Measurements from ENCODE around the gene SNAPIN. TPM values are rescaled to one million over a fixed set of nuclear protein-coding genes. Genes with fewer than 3 reads are reported as not detected.

SNAPIN gene
- total and polyA plus RNA-seq, 5 donors = 42.8 to 75.4 (median 54.9) TPM

GRCh38 chr1:153678519-153679336 lies 20.2 kb downstream of the SNAPIN start, which contains the start of gene NPR1:
NPR1 (plus strand) TSS chr1:153678688; CDS start chr1:153679109, 421 bp downstream.
- ATAC-seq (peak; percentile 87 to 91), DNase-seq (peak; percentile 89 to 94 (median 91))
- Histone ChIP-seq H3K4me1 (ENCODE audit: control insufficient read depth, insufficient read depth, low read length) (peaks cover 2% of the 10 kb centered on the region), H3K4me3 (ENCODE audit: low read length) (peak within 1 kb of the TSS; percentile 58), H3K27ac (ENCODE audit: low read length) (peak within 1 kb of the TSS; percentile 71), H3K27me3 (ENCODE audit: control insufficient read depth, insufficient read depth) (no peaks in the 10 kb centered on the region), H3K9me3 (ENCODE audit: control insufficient read depth, low read length) (no peaks in the 10 kb centered on the region)
- 1% methylated on average over 78 of the region's 78 CpGs for WGBS
- intact Hi-C loops (cut with DNase I) = loop anchor here (2.0 to 10.0 kb wide), 6 partner anchors 69 to 309 kb away; partner anchors contain the start of gene RAB13 (in 4 of the 4)

DNA sequence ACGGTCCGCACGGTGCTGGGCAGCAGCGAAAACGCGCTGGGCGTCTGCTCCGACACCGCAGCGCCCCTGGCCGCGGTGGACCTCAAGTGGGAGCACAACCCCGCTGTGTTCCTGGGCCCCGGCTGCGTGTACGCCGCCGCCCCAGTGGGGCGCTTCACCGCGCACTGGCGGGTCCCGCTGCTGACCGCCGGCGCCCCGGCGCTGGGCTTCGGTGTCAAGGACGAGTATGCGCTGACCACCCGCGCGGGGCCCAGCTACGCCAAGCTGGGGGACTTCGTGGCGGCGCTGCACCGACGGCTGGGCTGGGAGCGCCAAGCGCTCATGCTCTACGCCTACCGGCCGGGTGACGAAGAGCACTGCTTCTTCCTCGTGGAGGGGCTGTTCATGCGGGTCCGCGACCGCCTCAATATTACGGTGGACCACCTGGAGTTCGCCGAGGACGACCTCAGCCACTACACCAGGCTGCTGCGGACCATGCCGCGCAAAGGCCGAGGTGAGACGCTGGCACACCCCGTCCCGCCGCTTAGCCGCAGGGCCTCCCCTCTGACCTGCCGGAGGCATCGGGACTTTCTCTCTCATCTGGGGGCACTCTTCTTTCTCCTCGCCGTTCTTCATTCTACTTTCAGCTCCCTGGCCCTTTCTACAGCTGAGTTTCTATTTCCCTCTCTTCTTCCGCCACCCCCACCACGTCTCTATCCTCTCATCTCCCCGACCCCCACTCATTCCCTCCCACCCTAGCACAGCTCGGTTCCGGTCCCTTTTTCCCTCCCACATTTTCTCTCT lies 21.0 kb downstream of the SNAPIN start:
- DNase-seq (peak in 2 of 3 donors; percentile 70 to 77), ATAC-seq (peak; percentile 49 to 50)
- 2% methylated on average over 73 of the region's 73 CpGs for WGBS
- Histone ChIP-seq H3K27me3 (ENCODE audit: control insufficient read depth, insufficient read depth) (no peaks in the 10 kb centered on the region), H3K4me1 (ENCODE audit: control insufficient read depth, insufficient read depth, low read length) (peaks cover 2% of the 10 kb centered on the region), H3K4me3 (ENCODE audit: low read length) (peak overlapping the region; percentile 58), H3K9me3 (ENCODE audit: control insufficient read depth, low read length) (no peaks in the 10 kb centered on the region), H3K27ac (ENCODE audit: low read length) (peak overlapping the region; percentile 6)
- intact Hi-C loops (cut with DNase I) = loop anchor here (2.0 to 10.0 kb wide), 6 partner anchors 68 to 308 kb away; partner anchors contain the start of gene RAB13 (in 4 of the 4)

DNA sequence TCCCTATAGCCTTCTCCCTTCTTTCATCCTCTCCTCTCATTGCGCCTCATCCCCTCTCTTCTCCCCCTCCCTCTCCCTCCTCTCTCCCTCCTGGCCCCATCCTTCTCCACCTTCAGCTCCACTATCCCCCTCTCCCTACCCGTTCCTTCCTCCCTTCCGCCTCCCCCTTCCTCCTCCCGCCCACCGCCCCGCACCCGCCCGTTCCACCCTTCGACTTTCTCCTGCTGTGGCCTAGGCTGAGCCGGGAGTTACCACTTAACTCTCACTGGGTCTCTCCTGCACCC lies 21.6 kb downstream of the SNAPIN start:
- no peaks in the 10 kb centered on the region for H3K27me3 ChIP-seq (ENCODE audit: control insufficient read depth, insufficient read depth)
- H3K4me1 ChIP-seq (ENCODE audit: control insufficient read depth, insufficient read depth, low read length) = peaks cover 2% of the 10 kb centered on the region
- no peaks in the 10 kb centered on the region for H3K9me3 ChIP-seq (ENCODE audit: control insufficient read depth, low read length)
- no peak for DNase-seq
- H3K4me3 ChIP-seq (ENCODE audit: low read length) = peak overlapping the region; percentile 58
- peak; percentile 1 to 3 for ATAC-seq
- no peak overlapping the region for H3K27ac ChIP-seq (ENCODE audit: low read length)
- intact Hi-C loops (cut with DNase I) = loop anchor here in 1 of 4 donors (5.0 kb wide), 1 partner anchor 67 kb away; no protein-coding TSS in a partner anchor
- WGBS = 16% methylated on average over 10 of the region's 10 CpGs

GRCh38 chr1:153682730-153683129 lies 24.2 kb downstream of the SNAPIN start:
- WGBS = 84% methylated on average over 7 of the region's 7 CpGs
- ATAC-seq = no peak
- intact Hi-C loops (cut with DNase I) = loop anchor here in 1 of 4 donors (5.0 kb wide), 1 partner anchor 65 kb away; no protein-coding TSS in a partner anchor
- H3K4me3 ChIP-seq (ENCODE audit: low read length) = no peak overlapping the region
- no peak overlapping the region for H3K27ac ChIP-seq (ENCODE audit: low read length)
- DNase-seq = no peak
- H3K27me3 ChIP-seq (ENCODE audit: control insufficient read depth, insufficient read depth) = no peaks in the 10 kb centered on the region
- no peaks in the 10 kb centered on the region for H3K9me3 ChIP-seq (ENCODE audit: control insufficient read depth, low read length)
- H3K4me1 ChIP-seq (ENCODE audit: control insufficient read depth, insufficient read depth, low read length) = peaks cover 2% of the 10 kb centered on the region

DNA sequence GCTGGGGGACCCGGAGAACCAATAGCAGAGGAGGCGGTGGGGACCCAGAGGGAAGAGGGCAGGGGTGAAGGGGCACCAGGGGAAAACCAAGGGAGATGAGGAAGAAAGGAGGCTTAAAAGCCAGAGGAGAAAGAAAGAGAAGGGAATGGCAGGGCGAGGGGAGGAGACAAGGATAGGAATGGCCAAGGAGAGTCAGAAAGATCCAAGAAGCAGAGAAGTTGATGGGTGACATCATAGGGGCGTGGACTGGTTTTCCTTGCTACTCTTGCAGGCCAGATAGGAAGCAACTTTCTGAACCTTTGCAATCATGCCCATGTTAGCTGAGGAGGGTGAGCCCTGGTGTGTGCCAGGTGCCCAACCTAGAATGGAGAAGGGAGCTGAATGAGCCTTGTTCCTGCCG lies 25.4 kb downstream of the SNAPIN start:
- intact Hi-C loops (cut with DNase I) = loop anchor here in 1 of 4 donors (5.0 kb wide), 1 partner anchor 63 kb away; no protein-coding TSS in a partner anchor
- DNase-seq (no peak), ATAC-seq (peak; percentile 20 to 22)
- WGBS = 74% methylated on average over 5 of the region's 5 CpGs
- Histone ChIP-seq H3K27ac (ENCODE audit: low read length) (no peak overlapping the region), H3K4me3 (ENCODE audit: low read length) (no peak overlapping the region), H3K27me3 (ENCODE audit: control insufficient read depth, insufficient read depth) (no peaks in the 10 kb centered on the region), H3K9me3 (ENCODE audit: control insufficient read depth, low read length) (no peaks in the 10 kb centered on the region), H3K4me1 (ENCODE audit: control insufficient read depth, insufficient read depth, low read length) (peaks cover 2% of the 10 kb centered on the region)

- Histone ChIP-seq H3K27ac (ENCODE audit: low read length) (no peak overlapping the region), H3K4me1 (ENCODE audit: control insufficient read depth, insufficient read depth, low read length) (peaks cover 2% of the 10 kb centered on the region), H3K9me3 (ENCODE audit: control insufficient read depth, low read length) (no peaks in the 10 kb centered on the region), H3K27me3 (ENCODE audit: control insufficient read depth, insufficient read depth) (no peaks in the 10 kb centered on the region), H3K4me3 (ENCODE audit: low read length) (no peak overlapping the region)
- DNase-seq (no peak), ATAC-seq (no peak)
- intact Hi-C loops (cut with DNase I) = loop anchor here in 2 of 4 donors (5.0 kb wide), 2 partner anchors 52 to 62 kb away; no protein-coding TSS in a partner anchor
- WGBS = 91% methylated on average over 12 of the region's 12 CpGs
These were observed 26.4 kb downstream of the SNAPIN start for GRCh38 chr1:153684892-153685291.

GRCh38 chr1:153685544-153686340 lies 27.2 kb downstream of the SNAPIN start:
- WGBS = 81% methylated on average over 11 of the region's 11 CpGs
- intact Hi-C loops (cut with DNase I) = loop anchor here in 1 of 4 donors (5.0 kb wide), 1 partner anchor 52 kb away; no protein-coding TSS in a partner anchor
- no peak for DNase-seq

DNA sequence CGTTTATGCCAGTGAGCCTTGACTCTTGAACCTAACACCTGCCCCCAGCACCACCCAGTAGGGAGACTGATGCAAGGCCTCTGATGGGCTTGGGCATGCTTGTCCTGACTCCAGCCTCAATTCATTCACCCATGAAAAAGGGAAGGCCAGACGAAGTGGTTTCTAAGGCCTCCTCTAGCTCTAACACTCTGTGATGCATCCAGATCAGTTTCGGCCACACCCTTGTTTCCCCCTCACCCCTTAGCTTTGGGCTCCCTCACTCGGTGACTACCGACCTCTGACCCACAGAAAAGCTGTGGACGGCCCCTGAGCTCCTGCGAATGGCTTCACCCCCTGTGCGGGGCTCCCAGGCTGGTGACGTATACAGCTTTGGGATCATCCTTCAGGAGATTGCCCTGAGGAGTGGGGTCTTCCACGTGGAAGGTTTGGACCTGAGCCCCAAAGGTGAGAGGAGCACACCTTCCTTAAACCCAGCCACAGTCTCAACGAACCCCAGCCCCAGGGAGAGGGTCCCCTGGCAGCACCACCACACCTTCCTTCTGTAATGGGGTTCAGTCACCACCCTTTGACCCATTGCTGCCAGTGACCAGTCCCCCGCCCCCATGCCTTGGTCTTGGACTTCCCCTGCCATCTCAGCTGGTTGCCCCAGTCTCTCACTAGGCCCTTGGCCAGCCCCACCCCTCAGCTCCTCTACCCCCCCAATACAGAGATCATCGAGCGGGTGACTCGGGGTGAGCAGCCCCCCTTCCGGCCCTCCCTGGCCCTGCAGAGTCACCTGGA lies 29.0 kb downstream of the SNAPIN start:
- no peaks in the 10 kb centered on the region for H3K27me3 ChIP-seq (ENCODE audit: control insufficient read depth, insufficient read depth)
- no peak overlapping the region for H3K27ac ChIP-seq (ENCODE audit: low read length)
- intact Hi-C loops (cut with DNase I) = loop anchor here in 1 of 4 donors (5.0 kb wide), 1 partner anchor 50 kb away; no protein-coding TSS in a partner anchor
- H3K9me3 ChIP-seq (ENCODE audit: control insufficient read depth, low read length) = no peaks in the 10 kb centered on the region
- WGBS = 87% methylated on average over 16 of the region's 16 CpGs
- ATAC-seq = no peak
- no peak overlapping the region for H3K4me3 ChIP-seq (ENCODE audit: low read length)
- H3K4me1 ChIP-seq (ENCODE audit: control insufficient read depth, insufficient read depth, low read length) = no peaks in the 10 kb centered on the region
- no peak for DNase-seq

More at GRCh38 chr1:153685544-153686340, 27.2 kb downstream of the SNAPIN start:
- Histone ChIP-seq H3K27ac (ENCODE audit: low read length) (no peak overlapping the region), H3K9me3 (ENCODE audit: control insufficient read depth, low read length) (no peaks in the 10 kb centered on the region), H3K27me3 (ENCODE audit: control insufficient read depth, insufficient read depth) (no peaks in the 10 kb centered on the region), H3K4me1 (ENCODE audit: control insufficient read depth, insufficient read depth, low read length) (peaks cover 2% of the 10 kb centered on the region), H3K4me3 (ENCODE audit: low read length) (no peak overlapping the region)
- ATAC-seq = no peak

DNA sequence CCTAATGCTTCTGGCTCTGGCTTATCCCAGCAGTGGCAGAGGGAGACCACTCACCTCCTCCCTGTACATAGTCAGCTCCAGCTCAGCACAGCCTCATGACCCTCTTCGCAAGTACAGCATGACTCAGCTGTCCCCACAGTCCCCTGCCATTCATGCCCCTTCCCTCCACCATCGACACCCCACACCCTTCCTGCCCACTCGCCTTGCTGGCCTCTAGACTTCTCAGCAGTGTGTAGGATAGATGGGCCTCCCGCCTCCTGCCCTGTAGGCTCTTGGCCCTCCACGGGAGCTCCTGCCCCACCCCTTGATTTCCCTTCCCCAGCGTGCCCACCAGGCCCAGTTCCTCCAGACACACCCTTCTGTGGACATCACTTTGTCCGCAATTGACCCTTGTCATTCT lies 29.8 kb downstream of the SNAPIN start:
- Histone ChIP-seq H3K4me3 (ENCODE audit: low read length) (no peak overlapping the region), H3K9me3 (ENCODE audit: control insufficient read depth, low read length) (no peaks in the 10 kb centered on the region), H3K4me1 (ENCODE audit: control insufficient read depth, insufficient read depth, low read length) (no peaks in the 10 kb centered on the region), H3K27ac (ENCODE audit: low read length) (no peak overlapping the region), H3K27me3 (ENCODE audit: control insufficient read depth, insufficient read depth) (no peaks in the 10 kb centered on the region)
- ATAC-seq (peak in 1 of 2 donors; percentile 9), DNase-seq (no peak)
- intact Hi-C loops (cut with DNase I) = loop anchor here in 1 of 4 donors (5.0 kb wide), 1 partner anchor 49 kb away; no protein-coding TSS in a partner anchor
- WGBS = 82% methylated on average over 7 of the region's 7 CpGs

Measured in right cardiac atrium (tissue), 5 donors.